K562 (cell line): ENCODE data around the gene TSR3. TPM values are rescaled to one million over a fixed set of nuclear protein-coding genes. Genes with fewer than 3 reads are reported as not detected.
A peak's percentile ranks its signal among the peaks of the same experiment; 100 is the strongest.

Experiments used
- ATAC-seq: fragments of 200-7000 bp; cut with Tn5 transposase; 3 replicates; pipeline ENCODE4 v1.9.1; 2020; ENCODE audit warnings: moderate library complexity
- Bru-seq: library from RNA; stranded (reverse); fragments of 400-500 nt; gene quantifications from one replicate; lab custom pipeline; 2021; lab: Mats Ljungman, UMichigan
- BruChase-seq, 2 experiments: library from RNA; stranded (reverse); fragments of 400-500 nt; gene quantifications; one replicate each; lab custom pipeline; 2021; lab: Mats Ljungman, UMichigan
- BruUV-seq: library from RNA; stranded (reverse); fragments of 400-500 nt; replicated peaks from 2 replicates; lab custom pipeline; 2021; lab: Mats Ljungman, UMichigan
- CTCF ChIA-PET: fragments of 300-600 bp; formaldehyde crosslinking; extraction: SDS; loops from one replicate; lab custom pipeline; 2021; ENCODE audit warnings: low intra/inter-chr PET ratio; lab: Yijun Ruan, JAX
- POLR2A ChIA-PET: fragments of 300-600, 350-650 bp; sonication (Branson Sonifier 250); formaldehyde crosslinking; extraction: SDS; loops from one replicate; lab custom pipeline; 2021; ENCODE audit warnings: antibody characterized with exemption, inconsistent platforms; lab: Yijun Ruan, JAX
- DNase-seq, 4 experiments: peaks; one replicate each; pipeline versions ENCODE4 v3.0.0 to v3.0.0-alpha.2; 2011 to 2018; ENCODE audit warnings: low spot score in 3 of 4, mixed read lengths in 3 of 4; ENCODE audit errors: extremely low read depth in 1 of 4
- FAIRE-seq: peaks from 2 replicates; lab custom pipeline; 2011; peaks lifted over from hg19 to GRCh38; lab: Jason Lieb, UNC
- H2AFZ ChIP-seq: 2 replicates; pipeline ENCODE4 v1.6.0; 2011; ENCODE audit warnings: low read depth, low read length, control low read depth, inconsistent platforms
- H3K27ac ChIP-seq: fragments of 200-600 bp; 3 replicates; pipeline ENCODE4 v1.8.0; 2011; ENCODE audit warnings: low read depth, mild to moderate bottlenecking, control low read depth, inconsistent platforms, low read length, moderate library complexity, mixed read lengths; ENCODE audit errors: extremely low read depth
- H3K27me3 ChIP-seq, 2 experiments: fragments of 300-600 bp in 1 of 2; 2 replicates in 1 of 2; 3 replicates in 1 of 2; pipeline versions ENCODE4 v1.6.0 to v1.8.0; 2011; ENCODE audit warnings: inconsistent platforms in 2 of 2, low read length in 2 of 2, mild to moderate bottlenecking in 1 of 2, mixed read lengths in 1 of 2, moderate library complexity in 1 of 2; ENCODE audit not compliant: control insufficient read depth in 2 of 2, insufficient read depth in 2 of 2
- H3K36me3 ChIP-seq: fragments of 300-600 bp; 3 replicates; pipeline ENCODE4 v1.8.0; 2011; ENCODE audit warnings: mild to moderate bottlenecking, low read length, inconsistent platforms; ENCODE audit not compliant: control insufficient read depth, insufficient read depth
- H3K4me1 ChIP-seq, 2 experiments: fragments of 200-600 bp in 1 of 2; replicated peaks in 1 of 2; 2 replicates in 1 of 2; 3 replicates in 1 of 2; pipeline versions ENCODE4 v1.5.1 to v1.8.0; 2011; ENCODE audit warnings: inconsistent platforms in 2 of 2, low read length in 2 of 2, mild to moderate bottlenecking in 1 of 2, mixed read lengths in 1 of 2, moderate library complexity in 1 of 2; ENCODE audit not compliant: control insufficient read depth in 2 of 2, insufficient read depth in 2 of 2
- H3K4me2 ChIP-seq: 2 replicates; pipeline ENCODE4 v1.6.1; 2011; ENCODE audit warnings: low read length, control low read depth, inconsistent platforms, mixed read lengths; ENCODE audit not compliant: insufficient read depth
- H3K4me3 ChIP-seq: fragments of 200-600 bp; sonication (generic), shearing (Covaris generic); 2 replicates; pipeline ENCODE4 v1.5.1; 2016; ENCODE audit warnings: control low read depth, inconsistent platforms
- H3K79me2 ChIP-seq: fragments of 200-600 bp; 3 replicates; pipeline ENCODE4 v1.8.0; 2011; ENCODE audit warnings: low read length, inconsistent platforms; ENCODE audit not compliant: control insufficient read depth, insufficient read depth
- H3K9ac ChIP-seq, 2 experiments: 2 replicates each; pipeline versions ENCODE4 v1.6.0 to v1.6.1; 2011; ENCODE audit warnings: low read depth in 2 of 2, low read length in 2 of 2, control low read depth in 1 of 2, inconsistent platforms in 1 of 2, mild to moderate bottlenecking in 1 of 2, mixed read lengths in 1 of 2; ENCODE audit not compliant: insufficient read depth in 1 of 2
- H3K9me1 ChIP-seq: one replicate; pipeline ENCODE4 v1.6.0; 2011; ENCODE audit warnings: inconsistent platforms, mild to moderate bottlenecking, low read length, moderate library complexity; ENCODE audit not compliant: control insufficient read depth, insufficient read depth
- H3K9me3 ChIP-seq: replicated peaks from 2 replicates; pipeline ENCODE4 v1.5.1; 2011; ENCODE audit warnings: low read depth, low read length, inconsistent platforms; ENCODE audit not compliant: control insufficient read depth, insufficient read depth
- H4K20me1 ChIP-seq: replicated peaks from 2 replicates; pipeline ENCODE4 v1.6.1; 2011; ENCODE audit warnings: low read length, inconsistent platforms, mixed read lengths; ENCODE audit not compliant: control insufficient read depth, insufficient read depth
- FOSL1 ChIP-seq: fragments of 200-800 bp; sonication (Bioruptor generic); conservative IDR thresholded peaks from 2 replicates; pipeline ENCODE4 v1.6.1; 2016; ENCODE audit warnings: missing genetic modification characterization, missing compliant biosample characterization
- HEY1 ChIP-seq: fragments of 250-450 bp; sonication (Bioruptor Pico); IDR thresholded peaks from 2 replicates; pipeline ENCODE4 v1.5.0; 2020; ENCODE audit warnings: mild to moderate bottlenecking, moderate library complexity, borderline replicate concordance
- ZNF717 ChIP-seq: fragments of 250-450 bp; sonication (Bioruptor Pico); IDR thresholded peaks from 2 replicates; pipeline ENCODE4 v1.5.0; 2021
- WGBS: fragments of 100-300 bp; shearing (Covaris generic); methylation state at CpG from one replicate; pipeline ENCODE4 v1.1.6; 2016; ENCODE audit warnings: low coverage, mixed read lengths; ENCODE audit not compliant: insufficient coverage; ENCODE audit errors: missing lambda C conversion rate; 5-methylcytosine and 5-hydroxymethylcytosine counted together
- in situ Hi-C: fragments of 300-500 bp; cut with MboI; formaldehyde crosslinking; loops from 4 replicates; pipeline ENCODE4 v1.15.0; 2018; ENCODE audit warnings: inconsistent platforms, mixed read lengths
- intact Hi-C: fragments of 100-400 bp; cut with micrococcal nuclease; formaldehyde crosslinking; loops from 2 replicates; pipeline ENCODE4 v1.14.2; 2022
- long read RNA-seq, 3 experiments: library from polyadenylated mRNA in 2 of 3; library from RNA in 1 of 3; unstranded in 2 of 3; stranded (forward) in 1 of 3; transcript quantifications; one replicate each; pipeline ENCODE4 v2.0.0, GENCODE V29; 2019 to 2022
- polyA minus RNA-seq, 3 experiments: library from RNA; depleted of rRNA, polyadenylated mRNA; stranded (reverse); fragments of >200 nt; gene quantifications; 2 replicates each; pipeline ENCODE4 v1.2.3, GENCODE V29; 2011
- polyA plus RNA-seq, 8 experiments: library from polyadenylated mRNA; depleted of rRNA in 4 of 8; stranded (reverse) in 5 of 8; unstranded in 3 of 8; fragments of >200 nt; fragmentation: Nextera tagmentation in 2 of 8; fragmentation: Illumina TruSeq in 1 of 8; extraction: Ambion mirVana in 2 of 8; extraction: Trizol in 1 of 8; gene quantifications; 2 replicates each; pipeline versions ENCODE4 v1.2.1 to v1.2.3, GENCODE V29; 2011 to 2014; ENCODE audit warnings: inconsistent platforms in 1 of 8, missing spikeins in 1 of 8
- total RNA-seq, 7 experiments: library from RNA; depleted of rRNA in 6 of 7; stranded (reverse); fragments of >200 nt in 6 of 7; fragmentation: Illumina TruSeq in 2 of 7; extraction: Trizol in 2 of 7; gene quantifications; 2 replicates each; pipeline versions ENCODE4 v1.2.1 to v1.2.3, GENCODE V29; 2011 to 2021; ENCODE audit warnings: low replicate concordance in 1 of 7
- TF ChIP-seq, protein P1 (sequence below): fragments of 250-450 bp; sonication (Bioruptor Pico); IDR thresholded peaks from 2 replicates; pipeline ENCODE4 v1.9.0; 2021; ENCODE audit warnings: mild to moderate bottlenecking
- TF ChIP-seq, protein P2 (sequence below), 3 experiments: fragments of 200-800 bp in 1 of 3; fragments of 250-450 bp in 1 of 3; fragments of 450-650 bp in 1 of 3; sonication (Bioruptor Pico) in 1 of 3; sonication (Bioruptor generic) in 1 of 3; formaldehyde crosslinking in 1 of 3; IDR thresholded peaks; 2 replicates each; pipeline versions ENCODE4 v1.6.1 to v1.8.0; 2016 to 2022; ENCODE audit warnings: mild to moderate bottlenecking in 2 of 3, missing genetic modification characterization in 2 of 3, missing compliant biosample characterization in 1 of 3, moderate library complexity in 1 of 3
- TF ChIP-seq, protein P3 (sequence below): fragments of 150-350 bp; IDR thresholded peaks from 2 replicates; pipeline ENCODE4 v1.6.1; 2014; ENCODE audit warnings: low read depth, mild to moderate bottlenecking, low read length, borderline replicate concordance

Gene TSR3
- total RNA-seq (2011; cell fraction: chromatin; rRNA removed; ENCODE audit: low replicate concordance) = 2.8 and 6.4 TPM in 2 replicates
- total RNA-seq (2011; cell fraction: nucleolus; rRNA removed) = 8.8 and 12.3 TPM in 2 replicates
- total RNA-seq (2011; cell fraction: nucleoplasm; rRNA removed) = 3.4 and 7.0 TPM in 2 replicates
- total RNA-seq (2014; rRNA removed) (74.8 and 100.0 TPM in 2 replicates), total RNA-seq (2014; rRNA removed; fragmentation: Illumina TruSeq; extraction: Trizol) (6.7 TPM in 2 replicates), total RNA-seq (2015; rRNA removed; fragmentation: Illumina TruSeq; extraction: Trizol) (29.6 and 31.9 TPM in 2 replicates), total RNA-seq (2021) (50.5 and 53.7 TPM in 2 replicates), polyA plus RNA-seq (2011; rRNA removed) (15.8 and 16.5 TPM in 2 replicates), polyA plus RNA-seq (2014; fragmentation: Illumina TruSeq; extraction: Trizol) (10.3 and 22.1 TPM in 2 replicates), polyA plus RNA-seq (2014; fragmentation: Nextera tagmentation; extraction: Ambion mirVana) (1 to 10 TPM; 1.5 to 2.4 TPM), polyA plus RNA-seq (2014; rRNA removed) (53.3 and 75.7 TPM in 2 replicates), polyA minus RNA-seq (2011; rRNA and poly(A)+ RNA removed) (2.6 and 4.5 TPM in 2 replicates), Bru-seq, nascent RNA (percentile 72 among the genes with signal in this experiment), BruChase-seq, experiment 1, labeled RNA remaining after a 2-hour chase (percentile 58 among the genes with signal in this experiment), BruChase-seq, experiment 2, labeled RNA remaining after a 6-hour chase (percentile 58 among the genes with signal in this experiment)
- polyA plus RNA-seq (2011; cell fraction: cytosol; rRNA removed) = 21.3 and 65.5 TPM in 2 replicates
- 12.1 and 18.1 TPM in 2 replicates for polyA plus RNA-seq (2011; cell fraction: nucleus; rRNA removed)
- 34.9 and 46.9 TPM in 2 replicates for polyA plus RNA-seq (2012)
- polyA minus RNA-seq (2011; cell fraction: cytosol; rRNA and poly(A)+ RNA removed) = 17.2 and 24.6 TPM in 2 replicates
- polyA minus RNA-seq (2011; cell fraction: nucleus; rRNA and poly(A)+ RNA removed) = 7.1 and 7.8 TPM in 2 replicates
- long read RNA-seq, experiment 1, transcript TSR3-201 (6 exons, 1,243 nt) = major isoform, 125 of 342 reads
- long read RNA-seq, experiment 1, partial matches to known transcripts = 26 of 342 reads
- long read RNA-seq, experiment 1, other reads (novel, unspliced or antisense) = 190 of 342 reads
- long read RNA-seq, experiment 2, transcript TSR3-201 (6 exons, 1,243 nt) = major isoform, 73 of 94 reads
- long read RNA-seq, experiment 2, partial matches to known transcripts = 12 of 94 reads
- long read RNA-seq, experiment 2, other reads (novel, unspliced or antisense) = 9 of 94 reads
- long read RNA-seq, experiment 3, transcript TSR3-201 (6 exons, 1,243 nt) = major isoform, 17 of 19 reads
- long read RNA-seq, experiment 3, partial matches to known transcripts = 1 of 19 reads
- long read RNA-seq, experiment 3, other reads (novel, unspliced or antisense) = 1 of 19 reads

DNA sequence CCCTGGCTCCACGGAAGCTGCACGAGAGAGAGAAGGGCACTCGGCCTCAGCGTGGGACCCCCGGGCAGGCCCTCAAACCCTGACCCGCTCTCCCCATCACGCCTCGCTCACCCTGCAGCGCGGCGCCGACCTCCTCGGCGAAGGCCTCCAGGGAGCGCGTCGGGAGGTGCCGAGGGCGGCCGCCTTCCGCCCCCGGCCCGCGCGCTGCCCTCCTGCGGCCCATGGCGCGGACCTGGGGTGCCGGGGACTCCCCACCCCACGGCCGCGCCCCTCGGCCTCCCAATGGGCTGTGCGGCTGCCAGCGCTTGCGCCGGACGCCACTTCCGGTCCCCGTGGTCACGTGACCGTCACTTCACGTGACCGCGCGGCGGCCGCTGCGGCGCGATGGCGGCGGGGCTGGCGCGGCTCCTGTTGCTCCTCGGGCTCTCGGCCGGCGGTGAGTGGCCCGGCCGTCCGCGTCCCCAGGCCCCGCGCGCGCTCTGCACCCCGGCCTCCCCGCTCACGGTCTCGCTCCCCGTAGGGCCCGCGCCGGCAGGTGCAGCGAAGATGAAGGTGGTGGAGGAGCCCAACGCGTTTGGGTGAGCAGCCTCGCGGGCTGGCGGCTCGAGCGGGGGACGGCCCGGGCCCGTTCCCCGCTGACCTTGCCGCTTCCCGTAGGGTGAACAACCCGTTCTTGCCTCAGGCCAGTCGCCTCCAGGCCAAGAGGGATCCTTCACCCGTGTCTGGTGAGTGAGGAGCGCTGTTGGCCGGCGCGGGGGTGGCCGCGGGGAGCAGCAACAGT lies at the start of gene TSR3, which contains the start of gene GNPTG:
TSR3 (minus strand) TSS at position 297 of the 781 bp plus-strand sequence; CDS start at position 223, 74 bp downstream.
GNPTG (plus strand) TSS at position 350 of the 781 bp plus-strand sequence; CDS start at position 385, 35 bp downstream.
- 1% methylated on average over 70 of the region's 98 CpGs for WGBS
- H2AFZ ChIP-seq = peak within 1 kb of the TSS; percentile 84
- H3K9me3 ChIP-seq = no peaks in the 10 kb centered on the region
- ATAC-seq (peak; percentile 90), FAIRE-seq (peak; percentile 78), DNase-seq (peak; percentile 89 to 94 (median 92))
- H3K27ac ChIP-seq = peak within 1 kb of the TSS; percentile 52; the same call in 2 of the 3 replicates
- no TSS peak for BruUV-seq
- H3K9me1 ChIP-seq = no peaks in the 10 kb centered on the region
- in situ Hi-C loops (no loop called here), intact Hi-C loops (no loop called here)
- peak within 1 kb of the TSS; percentile 80 for H3K4me2 ChIP-seq
- H3K36me3 ChIP-seq = peaks cover 22% of the 10 kb centered on the region; the same call in 1 of the 3 replicates
- CTCF ChIA-PET = no interaction called here
- POLR2A ChIA-PET = interaction anchor here (0.6 to 1.6 kb wide), 3 partner anchors 27 to 374 kb away, joined by 3 to 5 read pairs (median 3); no protein-coding TSS in a partner anchor
- peaks cover 4% of the 10 kb centered on the region for H4K20me1 ChIP-seq
- H3K79me2 ChIP-seq = peaks cover 46% of the 10 kb centered on the region
- peak within 1 kb of the TSS; percentile 99 for H3K4me3 ChIP-seq
- no peaks in the 10 kb centered on the region for H3K27me3 ChIP-seq
- peaks cover 4 to 87% of the 10 kb centered on the region in 2 experiments; a peak in 3 of 5 replicates for H3K4me1 ChIP-seq
- peak within 1 kb of the TSS; percentile 80 to 93 for H3K9ac ChIP-seq
- TF ChIP-seq FOSL1 (tag) (0 out of 2 replicates have a peak, but pooled peaks have one; percentile 22), HEY1 (CRISPR knock-in tag) (no peak), ZNF717 (CRISPR knock-in tag) (no peak)
- TF ChIP-seq, protein P1, sequence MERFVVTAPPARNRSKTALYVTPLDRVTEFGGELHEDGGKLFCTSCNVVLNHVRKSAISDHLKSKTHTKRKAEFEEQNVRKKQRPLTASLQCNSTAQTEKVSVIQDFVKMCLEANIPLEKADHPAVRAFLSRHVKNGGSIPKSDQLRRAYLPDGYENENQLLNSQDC = peak; percentile 87; the same call in 1 of the 2 replicates
- TF ChIP-seq, protein P2, sequence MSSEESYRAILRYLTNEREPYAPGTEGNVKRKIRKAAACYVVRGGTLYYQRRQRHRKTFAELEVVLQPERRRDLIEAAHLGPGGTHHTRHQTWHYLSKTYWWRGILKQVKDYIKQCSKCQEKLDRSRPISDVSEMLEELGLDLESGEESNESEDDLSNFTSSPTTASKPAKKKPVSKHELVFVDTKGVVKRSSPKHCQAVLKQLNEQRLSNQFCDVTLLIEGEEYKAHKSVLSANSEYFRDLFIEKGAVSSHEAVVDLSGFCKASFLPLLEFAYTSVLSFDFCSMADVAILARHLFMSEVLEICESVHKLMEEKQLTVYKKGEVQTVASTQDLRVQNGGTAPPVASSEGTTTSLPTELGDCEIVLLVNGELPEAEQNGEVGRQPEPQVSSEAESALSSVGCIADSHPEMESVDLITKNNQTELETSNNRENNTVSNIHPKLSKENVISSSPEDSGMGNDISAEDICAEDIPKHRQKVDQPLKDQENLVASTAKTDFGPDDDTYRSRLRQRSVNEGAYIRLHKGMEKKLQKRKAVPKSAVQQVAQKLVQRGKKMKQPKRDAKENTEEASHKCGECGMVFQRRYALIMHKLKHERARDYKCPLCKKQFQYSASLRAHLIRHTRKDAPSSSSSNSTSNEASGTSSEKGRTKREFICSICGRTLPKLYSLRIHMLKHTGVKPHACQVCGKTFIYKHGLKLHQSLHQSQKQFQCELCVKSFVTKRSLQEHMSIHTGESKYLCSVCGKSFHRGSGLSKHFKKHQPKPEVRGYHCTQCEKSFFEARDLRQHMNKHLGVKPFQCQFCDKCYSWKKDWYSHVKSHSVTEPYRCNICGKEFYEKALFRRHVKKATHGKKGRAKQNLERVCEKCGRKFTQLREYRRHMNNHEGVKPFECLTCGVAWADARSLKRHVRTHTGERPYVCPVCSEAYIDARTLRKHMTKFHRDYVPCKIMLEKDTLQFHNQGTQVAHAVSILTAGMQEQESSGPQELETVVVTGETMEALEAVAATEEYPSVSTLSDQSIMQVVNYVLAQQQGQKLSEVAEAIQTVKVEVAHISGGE (CRISPR knock-in tag; IDR thresholded peaks at IDR 0.05) = peak in 1 of 3 experiments; percentile 34; a peak in 1 of 6 replicates
- TF ChIP-seq, protein P3, sequence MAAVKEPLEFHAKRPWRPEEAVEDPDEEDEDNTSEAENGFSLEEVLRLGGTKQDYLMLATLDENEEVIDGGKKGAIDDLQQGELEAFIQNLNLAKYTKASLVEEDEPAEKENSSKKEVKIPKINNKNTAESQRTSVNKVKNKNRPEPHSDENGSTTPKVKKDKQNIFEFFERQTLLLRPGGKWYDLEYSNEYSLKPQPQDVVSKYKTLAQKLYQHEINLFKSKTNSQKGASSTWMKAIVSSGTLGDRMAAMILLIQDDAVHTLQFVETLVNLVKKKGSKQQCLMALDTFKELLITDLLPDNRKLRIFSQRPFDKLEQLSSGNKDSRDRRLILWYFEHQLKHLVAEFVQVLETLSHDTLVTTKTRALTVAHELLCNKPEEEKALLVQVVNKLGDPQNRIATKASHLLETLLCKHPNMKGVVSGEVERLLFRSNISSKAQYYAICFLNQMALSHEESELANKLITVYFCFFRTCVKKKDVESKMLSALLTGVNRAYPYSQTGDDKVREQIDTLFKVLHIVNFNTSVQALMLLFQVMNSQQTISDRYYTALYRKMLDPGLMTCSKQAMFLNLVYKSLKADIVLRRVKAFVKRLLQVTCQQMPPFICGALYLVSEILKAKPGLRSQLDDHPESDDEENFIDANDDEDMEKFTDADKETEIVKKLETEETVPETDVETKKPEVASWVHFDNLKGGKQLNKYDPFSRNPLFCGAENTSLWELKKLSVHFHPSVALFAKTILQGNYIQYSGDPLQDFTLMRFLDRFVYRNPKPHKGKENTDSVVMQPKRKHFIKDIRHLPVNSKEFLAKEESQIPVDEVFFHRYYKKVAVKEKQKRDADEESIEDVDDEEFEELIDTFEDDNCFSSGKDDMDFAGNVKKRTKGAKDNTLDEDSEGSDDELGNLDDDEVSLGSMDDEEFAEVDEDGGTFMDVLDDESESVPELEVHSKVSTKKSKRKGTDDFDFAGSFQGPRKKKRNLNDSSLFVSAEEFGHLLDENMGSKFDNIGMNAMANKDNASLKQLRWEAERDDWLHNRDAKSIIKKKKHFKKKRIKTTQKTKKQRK = no peak
